Astrocyte of the spinal cord (primary cell): ENCODE measurements around the gene IGSF8.
A peak's percentile ranks its signal among the peaks of the same experiment; 100 is the strongest.

Source experiments
- DNase-seq: peaks from one replicate; pipeline ENCODE4 v3.0.0; 2011; ENCODE audit warnings: low read depth, low spot score
- H3K4me3 ChIP-seq: 2 replicates; pipeline ENCODE4 v1.5.1; 2011; ENCODE audit warnings: low read depth, mild to moderate bottlenecking, low read length, moderate library complexity
- in situ Hi-C: cut with HindIII; loops from 2 replicates; pipeline ENCODE4 v1.10.0; 2017; ENCODE audit warnings: low sequenced_read_pairs
- TF ChIP-seq, protein P1 (sequence below): IDR thresholded peaks from 2 replicates; pipeline ENCODE4 v1.5.1; 2012; ENCODE audit warnings: low read depth, mild to moderate bottlenecking, low read length, inconsistent platforms

The IGSF8 gene

DNA sequence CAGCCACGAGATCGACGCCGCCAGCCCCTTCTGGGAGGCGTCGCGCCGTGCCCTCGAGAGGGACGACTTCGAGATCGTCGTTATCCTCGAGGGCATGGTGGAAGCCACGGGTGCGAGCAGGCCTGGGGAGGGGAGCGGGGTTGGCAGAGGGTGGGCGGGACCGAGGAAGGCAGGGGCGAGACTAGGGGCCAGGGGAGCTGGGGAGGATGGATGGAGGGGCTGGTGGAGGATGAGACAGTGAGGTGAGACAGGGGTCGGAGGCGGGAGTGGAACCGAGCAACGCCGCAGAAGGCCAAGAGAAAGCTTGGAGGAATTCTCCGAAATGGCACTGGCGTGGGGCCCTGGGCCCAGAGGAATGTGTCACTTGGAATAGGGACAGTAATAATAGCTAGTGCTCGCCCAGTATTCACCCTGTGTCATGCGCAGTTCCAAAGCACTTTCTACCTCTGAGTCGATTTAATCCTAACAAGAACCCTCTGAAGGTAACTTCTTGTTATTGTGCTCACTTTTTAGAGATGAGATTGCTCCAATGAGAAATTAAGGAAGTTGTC, 13.6 kb downstream of the IGSF8 start:
- in situ Hi-C loops, result no loop called here
- TF ChIP-seq, protein P1, sequence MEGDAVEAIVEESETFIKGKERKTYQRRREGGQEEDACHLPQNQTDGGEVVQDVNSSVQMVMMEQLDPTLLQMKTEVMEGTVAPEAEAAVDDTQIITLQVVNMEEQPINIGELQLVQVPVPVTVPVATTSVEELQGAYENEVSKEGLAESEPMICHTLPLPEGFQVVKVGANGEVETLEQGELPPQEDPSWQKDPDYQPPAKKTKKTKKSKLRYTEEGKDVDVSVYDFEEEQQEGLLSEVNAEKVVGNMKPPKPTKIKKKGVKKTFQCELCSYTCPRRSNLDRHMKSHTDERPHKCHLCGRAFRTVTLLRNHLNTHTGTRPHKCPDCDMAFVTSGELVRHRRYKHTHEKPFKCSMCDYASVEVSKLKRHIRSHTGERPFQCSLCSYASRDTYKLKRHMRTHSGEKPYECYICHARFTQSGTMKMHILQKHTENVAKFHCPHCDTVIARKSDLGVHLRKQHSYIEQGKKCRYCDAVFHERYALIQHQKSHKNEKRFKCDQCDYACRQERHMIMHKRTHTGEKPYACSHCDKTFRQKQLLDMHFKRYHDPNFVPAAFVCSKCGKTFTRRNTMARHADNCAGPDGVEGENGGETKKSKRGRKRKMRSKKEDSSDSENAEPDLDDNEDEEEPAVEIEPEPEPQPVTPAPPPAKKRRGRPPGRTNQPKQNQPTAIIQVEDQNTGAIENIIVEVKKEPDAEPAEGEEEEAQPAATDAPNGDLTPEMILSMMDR, result no peak
- DNase-seq, result no peak
- H3K4me3 ChIP-seq, result no peak overlapping the region

- H3K4me3 ChIP-seq, result peak overlapping the region; percentile 5
- in situ Hi-C loops, result no loop called here
- TF ChIP-seq, protein P1, result peak; percentile 74
- no peak for DNase-seq
These were observed 14.2 kb downstream of the IGSF8 start for GRCh38 chr1:160083968-160084770.

- TF ChIP-seq, protein P1, result no peak
- DNase-seq, result no peak
- no peak overlapping the region for H3K4me3 ChIP-seq
- in situ Hi-C loops, result no loop called here
These were observed 15.5 kb downstream of the IGSF8 start for GRCh38 chr1:160082926-160083325.

GRCh38 chr1:160082487-160082886, 15.9 kb downstream of the IGSF8 start:
- TF ChIP-seq, protein P1, result no peak
- in situ Hi-C loops, result no loop called here
- DNase-seq, result no peak
- no peak overlapping the region for H3K4me3 ChIP-seq

DNA sequence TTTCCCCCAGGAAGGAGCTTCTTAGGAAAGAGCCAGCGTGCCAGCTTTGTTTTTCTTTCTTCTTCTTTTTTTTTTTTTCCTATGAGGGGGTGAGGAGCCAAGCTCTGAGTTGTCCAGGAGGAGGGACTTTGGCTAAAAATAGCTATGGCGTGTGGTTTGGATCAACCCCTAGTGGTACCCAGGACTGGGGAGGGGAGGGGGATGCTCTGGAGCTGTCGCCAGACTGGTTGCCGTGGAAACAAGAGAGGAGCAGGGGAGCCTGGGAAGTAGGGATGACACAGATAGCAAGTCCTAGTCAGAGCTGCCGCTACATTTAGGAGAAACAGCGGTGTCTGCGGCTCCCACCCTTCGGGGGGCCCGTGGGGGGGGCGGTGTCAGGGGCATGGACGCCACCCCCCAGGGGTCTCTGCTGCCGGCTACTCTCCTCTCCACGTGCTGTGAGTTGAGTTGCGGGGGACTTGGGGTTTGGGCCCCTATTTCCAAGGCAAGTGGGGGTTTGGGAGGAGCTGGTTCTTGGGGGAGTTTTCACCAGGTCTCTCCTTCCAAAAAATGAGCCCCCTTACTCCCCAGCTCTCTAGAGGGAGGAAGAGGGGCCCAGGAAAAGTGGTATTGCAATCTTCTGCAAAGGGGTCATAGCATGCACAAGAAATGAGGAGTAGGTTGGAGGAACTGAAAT, 17.0 kb downstream of the IGSF8 start, which contains the start of gene KCNJ9:
Gene KCNJ9 (plus strand): TSS at position 278 of the 676 bp plus-strand sequence. CDS start 2,493 bp downstream, outside the sequence.
- in situ Hi-C loops, result no loop called here
- TF ChIP-seq, protein P1, result no peak
- H3K4me3 ChIP-seq, result no peak within 1 kb of the TSS
- DNase-seq, result no peak

DNA sequence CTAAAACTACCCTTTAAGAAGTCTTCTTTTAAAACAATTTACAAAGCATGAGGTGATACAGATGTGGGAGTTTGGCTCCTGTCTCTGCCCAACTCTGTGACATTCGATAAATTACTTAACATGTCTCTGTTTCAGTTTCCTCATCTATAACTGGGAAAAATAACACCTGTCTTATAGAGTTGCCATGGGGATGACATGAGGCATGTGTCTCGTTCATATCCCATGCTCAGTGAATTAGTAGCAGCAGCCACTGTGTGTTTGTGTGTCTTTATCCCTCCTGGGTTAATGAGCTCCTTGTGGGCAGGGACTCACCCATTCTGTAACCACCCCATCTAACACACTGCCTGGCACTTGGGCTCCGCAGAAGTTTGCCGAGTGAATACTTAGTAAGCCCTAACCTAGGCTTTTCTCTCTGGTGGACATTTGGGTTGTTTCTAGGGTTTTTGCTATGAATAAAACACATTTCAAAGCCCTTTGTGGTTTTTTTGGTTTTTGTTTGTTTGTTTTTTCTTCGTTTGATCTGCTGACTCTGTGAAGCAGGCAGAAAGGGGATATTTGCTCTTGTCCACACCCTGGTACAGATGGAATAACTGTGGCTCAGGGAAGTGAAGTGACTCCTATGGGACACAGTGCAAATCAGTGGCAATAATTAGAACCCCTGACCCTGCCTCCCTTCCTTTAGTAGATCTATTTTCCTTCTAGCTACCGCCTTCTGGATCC, 17.9 kb downstream of the IGSF8 start:
- DNase-seq, result no peak
- TF ChIP-seq, protein P1, result no peak
- in situ Hi-C loops, result no loop called here
- no peak overlapping the region for H3K4me3 ChIP-seq
